HG03196 (cell line): ENCODE measurements around the gene INPP4B.

Experiments used
- ATAC-seq: cut with Tn5 transposase; IDR thresholded peaks from one replicate; pipeline ENCODE4 v1.9.1; 2021; ENCODE audit not compliant: unreplicated experiment

Gene INPP4B

GRCh38 chr4:142383800-142384470, 462.2 kb downstream of the INPP4B start:
- no peak for ATAC-seq

- ATAC-seq, result no peak
These were observed 462.7 kb downstream of the INPP4B start for GRCh38 chr4:142383354-142383753.

DNA sequence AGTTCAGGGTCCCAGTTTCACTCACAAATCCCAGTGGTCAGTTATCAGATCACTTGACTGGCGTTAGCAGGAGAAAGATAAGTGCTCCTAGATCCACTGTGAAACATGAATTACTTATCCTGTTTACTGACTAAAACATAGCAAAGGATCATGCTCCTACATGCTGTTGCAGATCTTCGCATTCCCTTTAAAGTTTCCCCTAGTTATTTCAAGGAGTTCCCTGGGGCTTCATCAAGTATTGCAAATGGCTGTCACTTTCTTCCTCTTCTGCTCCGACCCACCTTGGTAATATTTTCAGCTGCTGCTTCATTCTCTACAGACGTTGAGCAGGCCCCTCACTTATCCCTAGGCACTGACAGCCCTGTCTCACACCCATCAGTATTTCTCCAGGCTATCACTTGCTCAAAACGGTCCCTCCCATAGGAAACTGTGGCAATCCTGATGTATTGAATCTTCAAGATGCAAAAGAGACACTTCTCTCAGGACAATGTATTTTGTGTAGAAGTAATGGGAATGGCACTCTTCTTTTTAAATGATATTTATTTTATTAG, 466.0 kb downstream of the INPP4B start:
- no peak for ATAC-seq

GRCh38 chr4:142379277-142380051, 466.6 kb downstream of the INPP4B start:
- ATAC-seq, result no peak

DNA sequence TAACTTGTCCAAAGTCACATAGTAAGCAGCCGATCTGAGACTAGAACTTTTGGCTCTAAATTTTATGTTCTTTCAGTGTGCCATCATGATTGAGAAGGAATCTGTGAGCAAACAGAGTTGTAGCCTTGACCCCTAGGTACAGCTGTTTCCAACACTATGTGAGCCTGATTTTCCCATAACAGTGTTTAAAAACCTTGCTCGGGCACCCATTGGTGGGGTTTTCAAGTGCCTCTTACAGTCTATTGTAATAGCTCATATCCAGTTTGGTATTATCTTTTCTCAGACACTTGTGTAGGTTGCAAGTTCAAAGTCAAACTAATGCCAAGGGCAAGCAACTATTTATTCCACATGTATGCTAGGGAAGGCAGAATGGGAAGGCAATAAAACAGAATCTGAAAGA, 467.9 kb downstream of the INPP4B start:
- no peak for ATAC-seq

- no peak for ATAC-seq
These were observed 468.6 kb downstream of the INPP4B start for GRCh38 chr4:142377342-142378091.

DNA sequence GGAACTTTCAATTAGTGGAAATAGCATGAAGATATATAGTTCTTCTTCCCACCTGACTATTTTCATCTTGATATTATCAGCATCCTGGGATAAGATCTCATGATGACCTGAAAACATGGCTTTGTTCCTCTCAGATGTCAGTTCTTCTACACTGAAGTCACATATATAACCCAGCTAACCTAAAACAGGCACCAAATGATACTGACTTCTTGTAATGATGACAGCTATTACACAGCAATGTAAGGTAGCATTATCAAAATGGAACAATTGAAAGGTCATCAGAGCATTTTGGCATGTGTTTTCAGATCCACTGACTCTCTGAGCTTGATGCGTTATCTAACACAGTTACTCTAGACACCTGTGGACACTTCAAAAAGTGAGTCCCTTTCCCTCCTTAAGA, 469.9 kb downstream of the INPP4B start:
- no peak for ATAC-seq

DNA sequence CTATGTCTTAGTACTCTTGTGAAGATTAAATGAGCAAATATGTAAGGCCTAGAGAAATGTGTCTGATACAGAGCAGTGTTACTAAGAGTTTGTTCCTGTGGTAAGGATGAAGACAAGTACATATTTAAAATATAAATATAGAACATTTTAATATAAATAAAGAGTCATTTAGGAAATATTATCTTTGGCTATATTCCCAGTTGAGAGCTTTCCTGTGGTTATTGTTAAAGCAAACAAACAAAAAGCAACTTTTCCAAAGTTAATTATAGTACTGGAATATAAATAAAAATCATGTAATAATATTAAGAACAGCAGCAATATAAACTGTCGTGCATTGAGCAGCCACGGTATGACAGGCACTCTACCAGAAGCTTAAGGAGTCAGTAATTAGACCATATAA, 472.5 kb downstream of the INPP4B start:
- ATAC-seq, result no peak

DNA sequence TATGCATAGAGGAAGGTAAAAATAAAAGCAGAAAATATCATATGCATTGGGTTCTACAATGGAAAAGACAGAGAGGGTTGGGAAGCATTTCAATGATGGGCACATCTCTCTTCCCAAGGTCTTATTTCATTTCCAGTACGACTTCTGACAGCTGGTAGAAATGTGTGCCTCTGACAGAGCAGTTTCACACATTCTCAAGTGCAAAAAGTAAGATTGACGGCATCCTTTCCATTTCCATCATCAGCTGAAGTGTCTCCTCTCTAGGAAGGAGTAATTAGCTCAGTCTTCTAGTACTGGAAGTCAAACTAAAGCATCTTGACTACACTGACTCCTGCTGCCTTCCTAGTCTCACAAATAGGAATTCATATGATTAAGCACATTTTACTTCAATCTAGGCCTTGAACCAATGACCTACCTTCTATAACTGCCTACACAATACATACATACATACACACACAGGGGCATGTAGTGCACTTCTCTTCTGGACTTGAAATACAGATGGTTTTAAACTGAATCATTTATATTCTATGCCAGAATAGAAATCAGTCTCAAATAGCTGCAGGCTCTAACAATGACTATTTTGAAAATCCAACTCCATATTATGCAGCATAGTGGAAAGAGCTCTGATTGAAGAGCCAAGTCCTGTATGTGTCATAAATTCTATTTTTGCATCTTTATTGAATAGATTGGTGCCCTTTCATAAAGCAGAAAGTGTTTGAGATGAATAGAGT, 473.4 kb downstream of the INPP4B start:
- no peak for ATAC-seq

DNA sequence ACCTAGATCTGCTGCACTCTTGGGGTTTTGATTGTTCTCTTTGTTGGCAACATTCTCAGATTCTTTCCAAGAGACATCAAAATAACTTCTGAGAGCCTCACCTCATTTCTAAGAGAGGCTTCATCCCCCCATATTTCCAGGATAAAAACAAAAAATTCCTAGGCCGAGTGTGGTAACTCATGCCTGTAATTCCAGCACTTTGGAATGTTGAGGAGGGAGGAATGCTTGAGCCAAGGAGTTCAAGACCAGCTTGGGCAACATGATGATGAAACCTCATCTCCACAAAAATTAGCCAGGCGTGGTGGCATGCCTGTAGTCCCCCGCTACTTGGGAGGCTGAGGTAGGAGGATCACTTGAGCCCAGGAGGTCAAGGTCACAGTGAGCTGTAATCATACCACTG, 477.0 kb downstream of the INPP4B start:
- no peak for ATAC-seq

GRCh38 chr4:142367418-142368180, 478.5 kb downstream of the INPP4B start:
- no peak for ATAC-seq

DNA sequence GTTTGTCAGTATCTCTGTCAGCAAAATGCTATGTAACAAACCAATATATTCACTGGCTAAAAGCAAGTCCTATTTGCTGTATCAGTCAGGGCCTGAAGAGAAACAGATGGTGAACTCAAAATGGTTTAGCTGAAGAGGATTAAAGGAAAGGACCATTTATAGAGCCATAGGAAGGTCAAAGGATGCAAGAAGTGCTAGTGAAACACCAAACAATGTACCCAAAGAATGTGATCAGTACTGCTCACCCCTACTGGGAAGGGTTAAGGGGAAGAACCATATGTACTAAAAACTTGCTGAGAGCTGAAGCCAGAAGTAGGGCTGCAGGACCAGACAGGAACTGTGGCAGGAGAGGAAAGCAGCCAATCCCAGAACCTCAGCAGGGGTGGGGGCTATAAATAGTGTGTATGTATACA, 479.3 kb downstream of the INPP4B start:
- no peak for ATAC-seq

GRCh38 chr4:142365391-142365790, 480.7 kb downstream of the INPP4B start:
- ATAC-seq, result no peak

- ATAC-seq, result no peak
These were observed 482.4 kb downstream of the INPP4B start for GRCh38 chr4:142363686-142364085.

GRCh38 chr4:142361981-142362380, 484.1 kb downstream of the INPP4B start:
- ATAC-seq, result no peak

- no peak for ATAC-seq
These were observed 485.4 kb downstream of the INPP4B start for GRCh38 chr4:142360657-142361056.

GRCh38 chr4:142358656-142359055, 487.4 kb downstream of the INPP4B start:
- ATAC-seq, result no peak

GRCh38 chr4:142356801-142357200, 489.3 kb downstream of the INPP4B start:
- ATAC-seq, result no peak

DNA sequence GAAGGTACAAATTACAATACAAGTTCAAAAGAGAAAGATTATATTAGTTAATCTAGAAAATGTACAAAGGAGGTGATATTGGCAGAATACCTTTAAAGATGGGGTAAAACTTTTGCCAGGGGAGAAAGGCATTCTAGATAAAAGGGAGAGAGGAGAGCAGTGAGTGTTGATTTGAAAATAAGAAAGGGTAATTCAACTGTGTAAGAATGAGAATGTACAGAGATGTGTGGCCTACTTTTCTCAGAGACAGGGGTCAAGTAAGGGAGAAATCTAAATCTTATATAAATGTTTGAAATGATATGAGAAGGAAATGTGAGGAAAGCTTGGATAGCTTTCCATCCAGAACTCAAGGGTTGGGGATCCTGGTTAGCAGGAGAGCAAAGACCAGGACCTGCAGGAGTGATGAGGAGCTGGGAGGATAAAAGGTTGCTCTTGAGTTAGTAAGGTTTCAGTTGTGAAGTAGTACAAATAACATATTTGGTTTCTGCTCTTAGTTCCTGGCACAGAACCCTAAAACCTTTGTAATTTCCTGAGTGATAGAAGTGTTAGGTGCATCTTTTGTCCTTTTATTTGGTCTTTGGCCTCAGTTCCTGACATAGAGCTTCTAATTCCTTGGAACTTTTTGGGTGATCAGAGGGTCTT, 489.9 kb downstream of the INPP4B start:
- no peak for ATAC-seq
